HepG2 (cell line): ENCODE data around the gene C20orf204. TPM values are rescaled to one million over a fixed set of nuclear protein-coding genes. Genes with fewer than 3 reads are reported as not detected.

Experiments
- CBX1 ChIP-seq: IDR thresholded peaks from one replicate; pipeline ENCODE4 v1.6.1; 2016; ENCODE audit warnings: antibody characterized with exemption, low read depth
- MYPOP ChIP-seq: sonication (generic); formaldehyde crosslinking; IDR thresholded peaks from 2 replicates; pipeline ENCODE4 v1.8.1; 2023; ENCODE audit warnings: mild to moderate bottlenecking, moderate library complexity, missing genetic modification reagents
- NR2F6 ChIP-seq, 2 experiments: IDR thresholded peaks; 2 replicates each; pipeline ENCODE4 v1.6.1; 2016; ENCODE audit warnings: antibody characterized with exemption in 1 of 2, mild to moderate bottlenecking in 1 of 2
- PATZ1 ChIP-seq: sonication (generic); formaldehyde crosslinking; IDR thresholded peaks from 2 replicates; pipeline ENCODE4 v1.4.0; 2020; ENCODE audit warnings: missing genetic modification reagents
- PRMT3 ChIP-seq: sonication (generic); formaldehyde crosslinking; IDR thresholded peaks from 2 replicates; pipeline ENCODE4 v1.8.1; 2022; ENCODE audit warnings: low read depth, mild to moderate bottlenecking, moderate library complexity, missing genetic modification reagents, borderline replicate concordance
- SKI ChIP-seq: fragments of 450-650 bp; IDR thresholded peaks from one replicate; pipeline ENCODE4 v1.6.1; 2018; ENCODE audit warnings: mild to moderate bottlenecking; ENCODE audit not compliant: partially characterized antibody
- THAP9 ChIP-seq: sonication (generic); formaldehyde crosslinking; IDR thresholded peaks from 2 replicates; pipeline ENCODE4; 2020; ENCODE audit warnings: missing genetic modification reagents, mild to moderate bottlenecking, borderline replicate concordance
- ZBTB14 ChIP-seq: sonication (generic); formaldehyde crosslinking; IDR thresholded peaks from 2 replicates; pipeline ENCODE4 v1.4.0; 2020; ENCODE audit warnings: missing genetic modification reagents
- ZNF160 ChIP-seq: sonication (generic); formaldehyde crosslinking; IDR thresholded peaks from 2 replicates; pipeline ENCODE4 v1.8.0; 2022; ENCODE audit warnings: mild to moderate bottlenecking, inconsistent platforms, missing genetic modification reagents
- ZNF260 ChIP-seq: sonication (generic); formaldehyde crosslinking; IDR thresholded peaks from 2 replicates; pipeline ENCODE4 v1.4.0; 2020; ENCODE audit warnings: missing genetic modification reagents, low read depth, mild to moderate bottlenecking, borderline replicate concordance
- ZNF281 ChIP-seq: sonication (generic); formaldehyde crosslinking; IDR thresholded peaks from 2 replicates; pipeline ENCODE4 v1.4.0; 2020; ENCODE audit warnings: missing genetic modification reagents, borderline replicate concordance
- polyA plus RNA-seq, 8 experiments: library from polyadenylated mRNA; depleted of rRNA in 3 of 8; stranded (reverse) in 7 of 8; unstranded in 1 of 8; fragments of >200 nt; fragmentation: Illumina TruSeq in 4 of 8; extraction: Trizol in 4 of 8; gene quantifications; 2 replicates each; pipeline versions ENCODE4 v1.2.1 to v1.2.3, GENCODE V29; 2011 to 2016; ENCODE audit warnings: low read depth in 4 of 8, missing spikeins in 1 of 8, mixed read lengths in 1 of 8; ENCODE audit not compliant: insufficient read depth in 1 of 8
- total RNA-seq, 5 experiments: library from RNA; depleted of rRNA; stranded (reverse); fragments of >200 nt; fragmentation: Illumina TruSeq; extraction: Trizol; gene quantifications; 2 replicates each; pipeline ENCODE4 v1.2.3, GENCODE V29; 2016; ENCODE audit warnings: low read depth in 1 of 5

The C20orf204 gene
- total and polyA plus RNA-seq, 2 of the 13 experiments (the other 11 are each of a cell fraction or from before 2014, with no cell fraction given): 22.1 to 80.0 TPM

GRCh38 chr20:64049060-64049877 is 13.3 kb downstream of the C20orf204 start, which contains the start of gene SOX18 (continued):
- TF ChIP-seq MYPOP (CRISPR knock-in tag): no peak; the same call in 1 of the 2 replicates
- no peak for TF ChIP-seq ZNF260 (CRISPR knock-in tag)
- no peak for TF ChIP-seq PRMT3 (CRISPR knock-in tag)
- TF ChIP-seq ZBTB14 (CRISPR knock-in tag): peak; percentile 66
- peak; percentile 7 for TF ChIP-seq SKI
- TF ChIP-seq PATZ1 (CRISPR knock-in tag): peak; percentile 23; the same call in 1 of the 2 replicates
- no peak for TF ChIP-seq THAP9 (CRISPR knock-in tag)
- no peak for TF ChIP-seq NR2F6 (IDR thresholded peaks at IDR 0.05)
- 0 out of 2 replicates have a peak, but pooled peaks have one; percentile 31 for TF ChIP-seq NR2F6 (CRISPR knock-in tag; IDR thresholded peaks at IDR 0.05)
- peak; percentile 35 for TF ChIP-seq CBX1
- no peak for TF ChIP-seq ZNF160 (CRISPR knock-in tag)
- TF ChIP-seq ZNF281 (CRISPR knock-in tag): no peak
